Measurements from ENCODE around the gene SNX21.

The SNX21 gene

GRCh38 chr20:45840700-45841198, 7.2 kb downstream of the SNX21 start:
- H3K4me3 ChIP-seq (ENCODE audit: low read depth, low read length) = no peak overlapping the region
- DNase-seq (ENCODE audit: low read depth, low spot score) = no peak
- in situ Hi-C loops (cut with HindIII; ENCODE audit: low sequenced_read_pairs) = no loop called here
- TF ChIP-seq CTCF (IDR thresholded peaks at IDR 0.05; ENCODE audit: low read depth, low read length) = no peak

- no peak for TF ChIP-seq CTCF (IDR thresholded peaks at IDR 0.05; ENCODE audit: low read depth, low read length)
- DNase-seq (ENCODE audit: low read depth, low spot score) = no peak
- H3K4me3 ChIP-seq (ENCODE audit: low read depth, low read length) = no peak overlapping the region
- in situ Hi-C loops (cut with HindIII; ENCODE audit: low sequenced_read_pairs) = no loop called here
Measured at GRCh38 chr20:45841407-45842129, 8.0 kb downstream of the SNX21 start.

GRCh38 chr20:45842169-45842812, 8.7 kb downstream of the SNX21 start:
- in situ Hi-C loops (cut with HindIII; ENCODE audit: low sequenced_read_pairs) = no loop called here
- DNase-seq (ENCODE audit: low read depth, low spot score) = no peak
- TF ChIP-seq CTCF (IDR thresholded peaks at IDR 0.05; ENCODE audit: low read depth, low read length) = no peak
- H3K4me3 ChIP-seq (ENCODE audit: low read depth, low read length) = no peak overlapping the region

GRCh38 chr20:45843506-45843905, 9.9 kb downstream of the SNX21 start:
- no peak for TF ChIP-seq CTCF (IDR thresholded peaks at IDR 0.05; ENCODE audit: low read depth, low read length)
- no peak overlapping the region for H3K4me3 ChIP-seq (ENCODE audit: low read depth, low read length)
- in situ Hi-C loops (cut with HindIII; ENCODE audit: low sequenced_read_pairs) = no loop called here
- DNase-seq (ENCODE audit: low read depth, low spot score) = no peak

GRCh38 chr20:45845452-45845851, 11.9 kb downstream of the SNX21 start:
- no peak for TF ChIP-seq CTCF (IDR thresholded peaks at IDR 0.05; ENCODE audit: low read depth, low read length)
- in situ Hi-C loops (cut with HindIII; ENCODE audit: low sequenced_read_pairs) = no loop called here
- H3K4me3 ChIP-seq (ENCODE audit: low read depth, low read length) = no peak overlapping the region
- DNase-seq (ENCODE audit: low read depth, low spot score) = no peak

GRCh38 chr20:45848421-45848820, 14.8 kb downstream of the SNX21 start:
- in situ Hi-C loops (cut with HindIII; ENCODE audit: low sequenced_read_pairs) = no loop called here
- DNase-seq (ENCODE audit: low read depth, low spot score) = no peak
- H3K4me3 ChIP-seq (ENCODE audit: low read depth, low read length) = no peak overlapping the region
- TF ChIP-seq CTCF (IDR thresholded peaks at IDR 0.05; ENCODE audit: low read depth, low read length) = no peak
